Fibroblast of skin of back (primary cell): ENCODE results near the gene HOPX. TPM values are rescaled to one million over a fixed set of nuclear protein-coding genes. Genes with fewer than 3 reads are reported as not detected.
"Not testable (repeated sequence)": the region's sequence is repeated elsewhere in the genome, so short reads cannot be mapped to it uniquely, and the experiment has no call there.

Experiments
- DNase-seq: peaks from one replicate; pipeline ENCODE4 v3.0.0-alpha.2; 2013
- polyA plus RNA-seq, 2 experiments: library from polyadenylated mRNA; unstranded; fragments of 120-200 nt; gene quantifications; one replicate each; pipeline ENCODE4 v1.2.1, GENCODE V29; 2013; ENCODE audit not compliant: insufficient read length in 2 of 2

Gene HOPX, protein sequence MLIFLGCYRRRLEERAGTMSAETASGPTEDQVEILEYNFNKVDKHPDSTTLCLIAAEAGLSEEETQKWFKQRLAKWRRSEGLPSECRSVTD
- polyA plus RNA-seq (2013, experiment 1 of 2; ENCODE audit: insufficient read length), result 0.68 TPM
- polyA plus RNA-seq (2013, experiment 2 of 2; ENCODE audit: insufficient read length), result 1.6 TPM

DNA sequence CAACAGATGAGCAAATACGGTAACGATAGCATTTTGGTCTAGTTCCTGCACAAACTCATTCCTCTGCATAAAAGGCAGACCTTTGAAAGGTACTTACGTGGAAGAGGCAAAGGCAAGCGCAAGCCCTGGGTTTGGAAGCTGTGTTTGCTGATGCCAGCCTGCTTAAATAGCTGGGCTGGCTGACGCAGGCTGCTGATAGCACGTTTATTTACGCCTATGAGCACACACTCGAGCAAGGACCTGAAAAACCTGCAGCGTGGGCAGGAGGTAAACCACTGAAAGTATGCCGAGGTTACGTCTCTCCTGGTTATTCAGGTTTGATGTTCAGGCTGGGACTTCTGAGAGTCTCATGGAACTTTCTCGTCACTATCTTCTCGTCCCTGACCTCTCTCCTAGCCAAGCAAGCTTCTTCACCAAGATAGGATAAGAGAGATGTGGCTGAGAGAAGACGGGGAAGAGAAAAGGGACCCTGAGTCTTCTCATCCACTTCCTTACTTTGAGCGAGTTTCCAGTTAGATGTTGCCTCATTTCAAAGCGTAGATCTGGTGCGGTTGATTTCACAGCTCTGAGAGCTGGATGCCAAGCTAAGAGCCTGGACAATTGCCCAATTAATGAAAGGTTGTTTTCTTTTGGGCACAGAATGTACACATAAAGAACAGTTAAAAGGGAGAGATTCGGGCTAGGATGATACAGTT, at the start of gene HOPX:
Gene HOPX, minus strand, starts transcription at position 139 of the 695 bp plus-strand sequence. CDS start 23,480 bp downstream, outside the sequence.
- DNase-seq, result no peak

DNA sequence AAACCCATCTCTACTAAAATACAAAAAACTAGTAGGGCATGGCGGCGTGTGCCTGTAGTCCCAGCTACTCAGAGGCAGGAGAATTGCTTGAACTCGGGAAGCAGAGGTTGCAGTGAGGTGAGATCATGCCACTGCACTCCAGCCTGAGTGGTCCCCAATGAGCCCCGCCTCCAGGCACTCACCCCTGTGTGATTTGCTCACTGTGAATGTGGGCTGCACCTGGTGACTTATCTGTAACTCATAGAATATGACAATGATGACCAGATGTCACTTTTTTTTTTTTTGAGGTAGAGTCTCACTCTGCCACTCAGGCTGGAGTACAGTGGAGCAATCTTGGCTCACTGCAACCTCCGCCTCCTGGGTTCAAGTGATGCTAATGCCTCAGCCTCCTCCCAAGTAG, 49.0 kb upstream of the HOPX start:
- DNase-seq, result no peak

DNA sequence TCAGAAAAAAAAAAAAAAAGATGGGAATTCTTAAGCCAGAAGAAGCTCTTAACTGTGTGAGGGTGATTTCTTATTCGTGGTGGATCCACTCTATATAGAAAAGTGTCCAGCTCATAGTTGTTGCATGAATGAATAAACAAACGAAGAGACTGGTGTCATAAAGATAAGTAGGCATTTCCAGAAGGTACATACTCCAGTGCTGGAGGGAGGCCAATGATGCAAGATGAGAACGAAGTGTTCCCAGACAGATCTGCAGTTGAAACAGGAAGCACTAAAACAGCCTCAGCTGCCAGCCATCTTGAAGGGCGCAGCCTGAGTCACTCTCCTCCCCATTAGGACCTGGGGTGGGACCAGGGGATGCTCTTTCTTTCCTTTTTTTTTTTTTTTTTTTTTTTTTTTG, 47.4 kb upstream of the HOPX start:
- peak; percentile 86 for DNase-seq

DNA sequence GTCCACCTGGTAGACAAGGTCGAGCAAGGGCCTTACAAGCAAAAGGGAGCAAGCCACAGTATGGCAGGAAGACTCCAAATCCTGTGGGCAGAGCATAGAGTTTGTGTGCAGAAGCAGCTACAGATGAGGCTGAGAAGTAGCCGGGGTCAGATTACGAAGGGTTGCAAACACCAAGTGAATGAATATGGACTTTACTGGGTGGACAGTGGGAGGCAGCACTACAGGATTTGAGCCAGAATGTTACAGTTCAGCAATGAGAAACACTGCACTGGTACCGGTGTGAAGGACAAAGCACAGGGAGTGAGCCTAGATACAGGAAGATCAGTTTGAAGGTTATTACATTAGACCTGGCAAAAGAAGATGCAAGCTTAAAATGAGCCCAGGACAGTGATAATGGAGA, 46.1 kb upstream of the HOPX start:
- no peak for DNase-seq

DNA sequence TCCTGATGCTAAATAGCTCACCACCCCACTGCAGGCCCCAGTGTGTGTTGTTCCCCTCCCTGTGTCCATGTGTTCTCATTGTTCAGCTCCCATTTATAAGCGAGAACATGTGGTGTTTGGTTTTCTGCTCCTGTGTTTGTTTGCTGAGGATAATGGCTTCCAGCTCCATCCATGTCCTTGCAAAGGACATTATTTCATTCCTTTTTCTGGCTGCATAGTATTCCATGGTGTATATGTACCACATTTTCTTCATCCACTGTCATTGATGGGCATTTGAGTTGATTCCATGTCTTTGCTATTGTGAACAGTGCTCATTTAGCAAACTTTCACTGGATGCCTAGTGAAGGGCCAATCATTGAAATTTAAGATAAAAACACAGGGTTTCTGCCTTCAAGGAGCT, 45.5 kb upstream of the HOPX start:
- not testable (repeated sequence) for DNase-seq

DNA sequence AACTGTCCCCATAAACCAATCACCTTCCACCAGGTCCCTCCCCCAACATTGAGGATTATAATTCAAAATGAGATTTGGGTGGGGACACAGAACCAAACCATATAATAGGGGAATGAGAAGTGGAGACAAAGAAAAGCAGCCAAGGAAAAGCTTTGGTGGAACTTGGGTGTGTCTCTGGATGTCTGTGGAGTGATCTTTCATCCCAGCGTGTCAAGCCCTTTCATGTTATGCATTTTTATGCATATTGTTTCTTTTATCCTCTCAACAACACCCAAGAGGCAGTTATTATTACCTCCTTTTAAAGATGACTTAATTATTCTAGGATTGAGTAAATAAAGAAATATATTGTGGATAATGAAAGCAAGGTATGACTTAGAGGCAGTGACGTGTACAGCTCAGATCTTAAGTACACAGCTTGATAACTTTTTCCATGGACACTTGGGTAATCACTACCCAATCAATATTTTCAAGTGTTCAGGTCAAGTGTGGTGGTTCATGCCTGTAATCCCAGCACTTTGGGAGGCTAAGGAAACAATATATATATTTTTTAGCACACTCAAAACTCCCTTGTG, 42.6 kb upstream of the HOPX start:
- DNase-seq, result no peak

DNA sequence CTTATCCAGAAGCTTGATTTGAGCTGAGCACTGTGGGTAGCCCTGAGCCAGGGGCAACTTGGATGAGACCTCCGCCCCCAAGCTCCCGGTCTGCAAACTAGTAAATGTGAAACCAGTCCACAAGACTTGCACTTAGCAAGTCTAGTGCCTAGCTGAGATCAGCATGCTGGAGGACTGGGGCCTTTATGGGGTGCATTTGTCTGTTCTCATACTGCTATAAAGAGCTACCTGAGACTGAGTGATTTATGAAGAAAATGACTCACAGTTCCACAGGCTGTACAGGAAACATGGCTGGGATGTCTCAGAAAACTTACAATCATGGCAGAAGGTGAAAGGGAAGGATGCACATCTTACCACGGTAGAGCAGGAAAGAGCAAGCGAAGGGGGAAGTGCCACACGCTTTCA, 42.1 kb upstream of the HOPX start:
- DNase-seq, result no peak

DNA sequence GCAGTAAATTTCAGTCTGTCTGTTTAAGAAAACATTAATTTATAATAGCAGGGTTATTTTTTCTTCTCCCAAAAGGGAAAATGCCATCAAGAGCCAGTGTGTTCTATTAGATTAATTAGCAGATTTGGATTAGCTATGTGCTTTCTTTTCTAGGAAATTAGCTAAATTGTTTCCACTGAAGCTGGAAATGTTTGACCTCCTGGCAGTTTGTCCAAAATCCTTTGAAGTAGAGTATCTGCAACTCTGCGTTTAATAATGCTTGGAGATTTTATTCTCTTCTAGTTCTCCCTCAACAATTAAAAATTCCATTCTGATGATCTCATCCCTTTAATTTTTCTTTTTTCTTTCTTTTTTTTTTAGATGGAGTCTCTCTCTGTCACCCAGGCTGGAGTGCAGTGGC, 27.1 kb upstream of the HOPX start:
- DNase-seq, result no peak

DNA sequence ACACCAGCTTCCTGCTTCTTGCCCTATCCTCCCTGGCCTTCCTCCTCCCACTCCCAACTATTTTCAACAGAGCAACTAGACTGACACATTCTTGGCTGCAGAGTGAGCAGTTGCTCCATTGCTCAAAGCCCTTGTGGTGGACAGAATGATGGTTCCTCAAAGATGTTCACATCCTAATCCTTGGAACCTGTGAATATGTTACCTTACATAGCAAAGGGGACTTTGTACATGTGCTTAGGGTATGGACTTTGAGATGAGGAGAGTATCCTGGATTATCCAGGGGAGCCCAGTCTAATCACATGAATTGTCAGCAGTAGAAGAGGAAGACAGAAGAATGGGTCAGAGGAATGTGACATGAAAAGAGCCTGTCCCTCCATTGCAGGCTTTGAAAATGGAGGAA, 24.9 kb upstream of the HOPX start:
- DNase-seq, result no peak

DNA sequence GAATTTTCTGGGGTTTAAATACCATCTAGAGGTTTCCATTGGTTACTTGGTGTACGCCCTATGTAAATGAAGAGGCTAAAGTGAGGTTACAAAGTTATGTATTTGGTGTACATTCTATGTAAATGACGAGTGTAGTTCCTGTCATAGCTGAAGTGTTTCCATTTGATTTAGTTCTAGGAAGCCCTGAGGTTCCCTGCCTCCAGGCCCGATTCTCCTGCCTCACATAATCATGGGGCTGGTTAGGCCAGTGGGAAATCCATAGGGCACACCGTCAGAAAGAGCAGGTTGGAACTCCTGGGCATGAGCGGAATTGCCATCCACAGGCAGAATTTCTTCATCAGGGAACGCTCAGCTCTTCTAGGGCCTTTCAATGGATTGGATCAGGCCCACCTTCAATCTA, 24.2 kb upstream of the HOPX start:
- DNase-seq, result no peak

DNA sequence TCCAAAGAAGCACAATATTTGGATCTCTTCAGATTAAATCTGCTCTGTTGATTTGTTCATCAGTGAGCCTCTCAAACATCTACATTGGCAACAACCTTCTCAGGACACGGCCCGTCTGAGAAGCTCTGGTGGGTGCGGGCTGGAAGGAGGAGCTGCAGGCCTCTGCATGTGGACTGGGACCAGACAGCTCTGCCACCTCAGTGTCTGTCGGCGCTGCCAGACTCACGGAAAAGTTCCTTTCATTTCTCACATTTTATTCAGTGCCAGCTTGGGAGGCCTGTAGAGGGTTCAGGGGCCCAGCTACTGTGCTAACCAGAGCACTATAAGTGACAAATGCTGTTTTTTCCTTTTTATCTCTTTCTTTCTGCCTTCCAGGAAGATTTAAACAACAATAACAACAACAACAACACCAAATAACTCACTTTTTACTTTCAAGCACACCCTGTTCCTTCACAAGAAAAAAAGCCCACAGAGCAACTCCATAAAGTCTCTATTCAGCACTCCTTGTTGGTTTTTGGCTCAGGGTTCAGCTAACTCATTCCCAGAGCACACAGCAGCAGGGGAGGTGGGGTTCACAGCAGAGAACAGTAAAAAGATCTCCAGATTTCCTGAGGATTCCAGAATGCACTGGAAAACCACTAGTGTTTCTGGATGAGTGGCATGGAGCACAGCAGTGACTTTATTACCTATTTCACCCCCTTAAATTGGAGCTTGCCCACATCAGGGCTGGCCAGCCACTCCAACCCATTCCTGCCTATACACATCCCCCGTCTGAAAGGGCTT, 23.2 kb upstream of the HOPX start:
- no peak for DNase-seq

DNA sequence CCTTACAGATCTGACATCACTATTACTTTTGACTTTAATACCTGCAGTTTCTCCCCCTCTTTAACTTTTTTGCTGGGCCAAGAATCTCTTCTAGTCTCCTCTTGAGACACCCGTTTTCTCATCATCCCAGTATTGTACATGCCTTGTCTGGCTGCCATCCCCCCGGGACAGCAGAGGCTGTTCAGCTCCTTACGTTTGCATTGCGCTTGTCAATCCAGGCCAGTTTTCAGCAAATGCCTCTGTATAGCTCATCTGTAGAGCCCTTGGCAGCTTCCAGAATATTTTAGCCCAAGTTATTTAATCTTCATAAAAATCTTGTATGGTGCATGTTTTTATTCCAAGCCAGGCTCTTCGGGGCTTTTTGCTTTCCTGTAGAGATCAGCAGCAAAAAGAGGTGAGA, 22.3 kb upstream of the HOPX start:
- DNase-seq, result no peak

DNA sequence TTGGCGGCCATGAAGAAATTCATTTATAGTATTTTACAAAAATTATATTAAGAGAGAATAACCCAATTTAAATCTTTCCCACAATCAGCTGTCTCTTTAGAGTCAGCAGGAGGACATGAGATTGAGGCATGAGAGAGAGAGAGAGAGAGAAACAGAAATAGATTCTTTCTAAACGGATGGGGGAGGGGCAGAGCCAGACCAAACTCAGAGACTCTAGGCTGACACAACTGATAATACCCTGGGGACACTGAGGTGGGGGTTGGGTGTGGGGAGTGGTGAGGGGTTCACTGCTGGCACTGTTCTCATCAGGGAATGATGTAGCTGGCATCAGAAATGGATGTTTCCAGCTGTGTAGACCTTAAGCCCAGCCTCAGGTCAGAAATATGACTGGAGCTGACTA, 20.5 kb upstream of the HOPX start:
- DNase-seq, result no peak

DNA sequence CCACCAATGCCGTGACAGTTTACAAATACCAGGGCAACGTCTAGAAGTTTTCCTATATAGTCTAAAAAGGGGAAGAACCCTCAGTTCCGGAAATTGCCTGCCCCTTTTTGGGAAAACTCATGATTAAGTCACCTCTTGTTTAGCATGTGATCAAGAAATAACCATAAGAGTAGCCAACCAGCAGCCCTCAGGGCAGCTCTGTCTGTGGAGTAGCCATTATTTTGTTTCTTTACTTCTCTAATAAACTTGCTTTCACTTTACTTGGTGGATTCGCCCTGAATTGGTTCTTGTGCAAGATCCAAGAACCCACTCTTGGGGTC, 20.0 kb upstream of the HOPX start:
- DNase-seq, result no peak

DNA sequence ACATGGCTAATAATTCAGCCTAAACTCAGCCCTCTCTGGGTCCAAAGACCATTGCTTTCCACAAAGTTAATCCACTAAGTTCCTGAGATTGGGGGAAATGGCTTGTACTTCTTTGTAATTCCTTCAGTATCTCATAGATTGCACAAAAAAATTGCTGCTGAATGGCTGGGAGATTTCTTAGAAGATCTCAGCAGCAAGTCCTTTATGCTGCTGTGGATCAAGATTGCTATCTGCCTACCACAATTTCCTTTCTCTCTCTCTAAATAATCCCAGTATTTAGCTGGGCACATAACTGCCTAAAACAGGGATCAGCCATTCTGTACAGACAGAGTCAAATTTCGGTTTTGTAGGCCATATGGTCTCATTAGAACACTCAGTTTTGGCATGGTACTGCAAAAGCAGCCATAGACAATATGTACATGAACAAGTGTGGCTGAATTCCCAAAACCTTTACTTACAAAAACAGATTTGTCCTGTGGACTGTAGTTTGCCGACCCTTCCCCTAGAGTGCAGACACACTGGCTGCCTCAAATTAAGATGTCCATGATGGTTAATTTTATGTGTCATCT, 18.5 kb upstream of the HOPX start:
- DNase-seq, result no peak

DNA sequence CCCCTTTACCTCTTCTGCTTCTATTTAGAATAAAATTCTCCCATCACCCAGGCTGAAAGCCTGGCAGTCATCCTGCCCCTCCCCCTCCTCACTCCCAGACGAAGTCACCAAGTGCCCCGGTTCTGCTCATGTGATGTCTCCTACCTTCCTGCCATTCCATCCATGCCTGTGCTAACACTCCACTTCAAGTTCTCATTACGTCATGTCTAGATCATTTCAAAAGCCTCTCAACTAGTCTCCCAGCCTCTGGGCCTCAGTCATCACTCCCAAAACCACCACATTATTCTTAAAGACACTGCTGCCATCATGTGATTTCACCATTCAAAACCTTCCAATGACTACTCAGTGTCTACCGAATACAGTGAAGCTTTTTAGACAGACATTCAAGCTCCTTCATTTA, 17.2 kb upstream of the HOPX start:
- DNase-seq, result peak; percentile 65

DNA sequence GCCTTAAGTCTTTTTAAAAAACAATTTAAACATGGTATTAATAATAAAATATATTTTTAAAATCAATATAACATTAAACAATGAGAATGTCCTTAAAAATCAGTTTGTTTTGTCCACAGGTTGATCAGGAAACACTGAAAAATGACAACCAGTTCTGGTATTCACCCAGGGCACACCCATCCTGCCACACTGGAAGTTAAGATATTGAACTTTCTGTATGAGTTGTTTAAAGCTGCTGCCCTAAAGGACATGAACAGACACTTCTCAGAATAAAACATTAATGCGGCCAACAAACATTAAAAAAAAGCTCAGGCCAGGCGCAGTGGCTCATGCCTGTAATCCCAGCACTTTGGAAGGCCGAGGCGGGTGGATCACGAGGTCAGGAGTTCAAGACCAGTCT, 15.0 kb upstream of the HOPX start:
- DNase-seq, result no peak

DNA sequence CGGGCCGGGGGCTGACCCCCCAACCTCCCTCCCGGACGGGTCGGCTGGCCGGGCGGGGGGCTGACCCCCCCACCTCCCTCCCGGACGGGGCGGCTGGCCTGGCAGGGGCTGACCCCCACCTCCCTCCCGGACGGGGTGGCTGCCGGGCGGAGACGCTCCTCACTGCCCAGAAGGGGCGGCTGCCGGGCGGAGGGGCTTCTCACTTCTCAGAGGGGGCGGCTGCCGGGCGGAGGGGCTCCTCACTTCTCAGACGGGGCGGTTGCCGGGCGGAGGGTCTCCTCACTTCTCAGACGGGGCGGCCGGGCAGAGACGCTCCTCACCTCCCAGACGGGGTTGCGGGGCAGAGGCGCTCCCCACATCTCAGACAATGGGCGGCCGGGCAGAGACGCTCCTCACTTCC, 12.4 kb upstream of the HOPX start:
- not testable (repeated sequence) for DNase-seq

DNA sequence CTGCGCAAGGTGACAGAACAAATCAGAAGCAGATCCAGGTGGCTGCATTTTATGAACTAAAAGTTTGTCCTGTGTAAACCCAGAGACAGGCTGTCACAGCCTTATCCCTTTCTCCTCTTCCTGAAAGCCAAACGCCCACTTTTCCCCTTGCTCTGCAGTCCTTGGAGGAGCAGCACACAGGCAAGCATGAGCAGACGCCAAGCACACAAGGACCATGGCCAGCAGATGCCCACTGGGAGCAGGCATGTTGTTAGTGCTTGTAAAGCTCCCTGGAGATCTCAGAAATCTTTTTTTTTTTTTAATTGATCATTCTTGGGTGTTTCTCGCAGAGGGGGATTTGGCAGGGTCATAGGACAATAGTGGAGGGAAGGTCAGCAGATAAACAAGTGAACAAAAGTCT, 11.5 kb upstream of the HOPX start:
- DNase-seq, result no peak

DNA sequence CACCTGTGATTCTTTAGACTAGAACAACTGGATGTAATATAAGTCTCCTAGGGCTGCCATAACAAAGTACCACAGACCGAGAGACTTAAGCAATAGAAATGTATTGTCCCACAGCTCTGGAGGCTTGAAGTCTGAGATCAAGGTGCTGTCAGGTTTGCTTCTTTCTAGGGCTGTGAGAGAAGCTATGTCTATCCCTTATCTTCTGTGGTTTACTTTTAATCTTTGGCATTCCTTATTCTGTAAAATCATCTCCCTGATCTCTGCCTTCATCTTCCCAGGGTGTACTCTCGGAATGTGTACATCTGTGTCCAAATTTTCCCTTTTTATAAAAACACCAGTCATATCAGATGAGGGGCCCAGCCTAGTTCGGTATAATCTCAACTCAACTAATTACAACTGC, 10.3 kb upstream of the HOPX start:
- no peak for DNase-seq

DNA sequence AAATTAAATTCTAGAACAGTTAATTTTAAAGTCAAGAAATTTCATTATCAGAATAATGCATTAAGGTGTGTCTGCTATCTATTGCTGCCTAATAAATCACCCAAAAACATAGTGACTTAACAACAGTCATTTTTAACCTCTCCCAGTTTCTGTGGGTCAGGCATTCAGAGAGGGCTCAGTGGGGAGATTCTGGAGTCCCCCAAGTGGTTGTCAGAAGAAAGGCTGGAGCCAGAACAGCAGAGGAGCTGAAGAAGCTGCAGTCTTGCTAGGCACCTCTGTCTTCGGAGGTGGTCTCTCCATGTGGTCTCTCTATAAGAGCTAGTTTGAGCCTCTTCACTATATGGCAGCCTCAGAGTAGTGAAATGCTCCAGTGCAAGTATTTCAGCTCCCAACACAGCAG, 9.3 kb upstream of the HOPX start:
- DNase-seq, result no peak

DNA sequence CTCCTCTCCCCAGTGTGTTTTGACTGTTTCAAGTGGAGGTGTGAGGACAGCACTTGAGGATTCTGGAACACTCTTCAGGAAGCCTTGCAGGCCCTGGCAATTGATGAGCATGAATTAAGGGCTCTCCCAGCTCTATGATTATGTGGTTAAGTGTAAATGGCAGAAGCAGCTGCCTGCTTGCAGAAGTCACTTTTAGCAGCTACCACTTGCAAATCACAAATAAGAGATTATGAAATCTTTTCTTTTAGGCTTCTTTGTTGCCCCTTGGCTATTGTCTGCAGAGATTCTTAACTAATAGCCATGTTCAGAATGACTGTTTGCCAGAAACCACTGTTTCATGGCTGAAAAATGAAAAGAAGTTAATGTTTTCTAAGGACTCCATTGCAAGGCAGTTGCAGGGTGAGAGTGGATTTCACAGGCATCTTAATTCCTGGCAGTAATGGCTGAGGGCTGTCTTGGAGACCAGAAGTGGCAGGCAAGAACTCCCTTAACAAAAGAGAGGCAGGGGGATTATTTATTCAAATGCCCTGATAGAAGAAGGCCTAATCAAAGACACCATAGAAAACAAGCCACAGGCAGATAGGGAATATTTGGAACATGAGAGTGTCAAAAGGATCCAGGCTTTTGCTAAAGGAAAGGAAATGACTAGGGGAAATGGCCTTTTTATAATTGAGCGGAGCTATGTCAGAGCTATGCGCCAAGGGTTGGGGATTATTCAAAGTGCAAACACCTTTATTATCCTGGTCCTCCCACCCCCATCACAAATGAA, 8.3 kb upstream of the HOPX start:
- peak; percentile 28 for DNase-seq
